Activated T-cell treated with anti-CD3 and anti-CD28 coated beads, Interleukin-2, amount 50 U/mL, for 4 hours (primary cell): Measurements from ENCODE around the gene SSH2. TPM values are rescaled to one million over a fixed set of nuclear protein-coding genes. Genes with fewer than 3 reads are reported as not detected.
A peak's percentile ranks its signal among the peaks of the same experiment; 100 is the strongest.

Experiments
- ATAC-seq, 2 donors: fragments of 200-7000 bp; cut with Tn5 transposase; one replicate each; pipeline ENCODE4 v1.10.0; 2021
- DNase-seq: peaks from one replicate; pipeline ENCODE4 v3.0.0-alpha.2; 2020
- H3K27me3 Mint-ChIP-seq: one replicate; pipeline ENCODE4 v1.8.0; 2021; ENCODE audit warnings: low read depth, mixed read lengths
- H3K36me3 Mint-ChIP-seq: one replicate; pipeline ENCODE4 v1.8.0; 2022; ENCODE audit warnings: mixed read lengths; ENCODE audit not compliant: insufficient read depth
- H3K4me1 Mint-ChIP-seq: one replicate; pipeline ENCODE4 v1.8.0; 2021; ENCODE audit warnings: low read depth, mixed read lengths
- H3K4me3 Mint-ChIP-seq: one replicate; pipeline ENCODE4 v1.8.0; 2021; ENCODE audit warnings: mild to moderate bottlenecking, moderate library complexity, mixed read lengths
- H3K9me3 Mint-ChIP-seq: one replicate; pipeline ENCODE4 v1.8.0; 2021; ENCODE audit warnings: mixed read lengths
- total RNA-seq, 3 donors: library from RNA; stranded (reverse); gene quantifications; one replicate each; pipeline ENCODE4 v1.2.1, GENCODE V29; 2021

SSH2 gene
- total RNA-seq, 3 donors from 2014 or later, result 25.0 to 27.0 (median 25.9) TPM

DNA sequence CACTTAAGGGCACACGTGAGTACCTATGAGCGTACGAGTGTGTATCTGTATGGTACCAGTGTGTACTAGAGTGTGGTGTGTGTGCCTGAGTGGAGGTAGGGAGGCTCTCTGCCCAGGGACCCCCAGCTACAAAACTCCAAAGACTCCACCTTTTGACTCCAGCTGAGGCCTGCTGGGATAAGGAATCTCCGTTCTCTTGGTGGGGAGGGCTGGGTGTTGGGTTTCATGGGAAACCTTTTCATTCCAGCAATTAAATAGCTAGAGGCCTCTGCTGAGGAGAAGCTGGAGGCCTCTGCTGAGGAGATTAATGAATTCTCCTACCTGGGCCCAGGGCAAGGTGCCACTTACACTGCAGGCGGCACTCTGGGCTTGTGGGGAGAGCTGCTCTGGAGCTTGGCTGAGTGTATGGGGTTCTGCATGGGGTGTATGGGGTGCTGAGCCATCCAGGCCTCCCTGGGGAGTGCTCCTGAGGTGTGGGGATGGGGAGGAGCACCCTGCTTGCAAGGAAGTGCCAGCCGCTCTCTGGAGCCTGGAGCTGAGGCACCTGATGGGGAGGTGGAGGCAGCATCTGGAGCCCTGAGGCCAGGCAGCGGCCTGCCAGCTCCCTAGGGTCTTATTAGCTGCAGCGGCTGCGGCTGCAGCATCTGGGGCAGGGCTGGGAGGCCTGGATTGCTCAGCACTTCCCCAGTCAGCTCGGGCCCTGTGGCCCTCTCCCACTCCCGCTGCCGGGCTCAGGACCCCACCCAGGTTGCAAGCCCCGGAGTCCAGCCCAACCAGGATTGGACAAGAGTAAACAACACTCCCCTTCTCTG is 332.5 kb downstream of the SSH2 start:
- Mint-ChIP-seq H3K36me3 (no peaks in the 10 kb centered on the region), H3K9me3 (no peaks in the 10 kb centered on the region), H3K4me1 (peaks cover 6% of the 10 kb centered on the region), H3K27me3 (no peaks in the 10 kb centered on the region), H3K4me3 (no peak overlapping the region)
- ATAC-seq (no peak), DNase-seq (no peak)

DNA sequence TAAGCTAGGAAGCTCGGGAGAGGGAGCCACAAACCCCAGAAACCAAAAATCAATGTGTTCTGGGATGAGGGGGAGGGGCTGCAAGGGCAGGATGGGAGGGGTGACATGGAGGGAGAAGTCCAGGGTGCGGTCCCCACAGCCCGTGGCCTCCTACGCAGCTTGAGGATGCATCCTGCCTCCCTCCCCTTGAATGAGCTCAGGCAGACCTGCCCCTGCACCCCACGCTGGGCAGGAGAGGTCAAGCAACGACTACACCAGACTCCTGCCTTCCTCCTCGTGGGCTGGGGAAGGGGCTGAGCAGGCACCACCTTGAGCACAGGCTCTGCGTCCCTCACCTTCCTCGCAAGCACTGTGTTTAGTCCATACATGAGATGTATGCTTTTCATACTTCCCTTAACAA is 333.2 kb downstream of the SSH2 start:
- Mint-ChIP-seq H3K27me3 (no peaks in the 10 kb centered on the region), H3K9me3 (no peaks in the 10 kb centered on the region), H3K36me3 (no peaks in the 10 kb centered on the region), H3K4me3 (no peak overlapping the region), H3K4me1 (peaks cover 13% of the 10 kb centered on the region)
- no peak for DNase-seq
- no peak for ATAC-seq

DNA sequence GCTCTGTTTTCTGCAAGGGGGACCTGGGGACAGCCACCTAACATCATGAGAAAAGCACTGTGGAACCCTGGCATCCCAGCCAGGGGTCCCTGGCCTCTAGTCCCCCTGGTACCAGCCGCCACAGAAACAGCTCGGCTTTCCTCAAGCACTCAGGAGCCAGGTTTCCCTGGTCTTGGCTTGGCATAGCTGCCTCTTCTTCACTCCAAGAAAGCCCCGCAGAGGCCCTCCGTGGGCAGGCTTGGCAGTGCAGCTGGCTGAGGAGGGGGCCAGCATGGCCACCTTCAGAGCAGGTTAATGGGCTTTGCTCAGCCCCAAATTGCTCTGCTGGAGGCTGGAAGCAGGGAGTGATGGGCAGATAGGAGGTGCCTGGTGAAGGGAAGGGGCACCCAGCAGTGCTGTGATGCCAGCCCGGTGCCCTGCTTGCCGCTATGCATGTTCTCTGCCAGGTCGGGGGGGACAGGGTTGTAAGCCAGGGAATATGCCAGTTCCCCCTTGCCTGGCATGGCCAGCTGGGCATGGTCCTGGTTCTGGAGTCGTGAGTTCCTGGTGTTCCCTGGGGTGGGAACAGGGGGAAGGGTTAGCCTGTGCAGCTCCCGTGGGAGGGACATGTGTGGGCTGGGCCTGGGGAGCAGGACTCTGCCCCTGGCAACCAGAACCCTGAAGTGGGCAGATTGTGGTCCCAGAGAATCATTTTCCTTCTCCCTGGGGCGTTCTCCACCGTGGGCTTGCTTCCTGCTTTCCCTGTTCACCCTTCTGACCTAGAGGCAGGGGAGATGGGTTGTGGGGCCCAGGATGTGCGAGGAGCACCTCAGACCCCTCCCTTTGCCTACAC is 333.9 kb downstream of the SSH2 start:
- peaks cover 19% of the 10 kb centered on the region for H3K4me1 Mint-ChIP-seq
- DNase-seq, result no peak

DNA sequence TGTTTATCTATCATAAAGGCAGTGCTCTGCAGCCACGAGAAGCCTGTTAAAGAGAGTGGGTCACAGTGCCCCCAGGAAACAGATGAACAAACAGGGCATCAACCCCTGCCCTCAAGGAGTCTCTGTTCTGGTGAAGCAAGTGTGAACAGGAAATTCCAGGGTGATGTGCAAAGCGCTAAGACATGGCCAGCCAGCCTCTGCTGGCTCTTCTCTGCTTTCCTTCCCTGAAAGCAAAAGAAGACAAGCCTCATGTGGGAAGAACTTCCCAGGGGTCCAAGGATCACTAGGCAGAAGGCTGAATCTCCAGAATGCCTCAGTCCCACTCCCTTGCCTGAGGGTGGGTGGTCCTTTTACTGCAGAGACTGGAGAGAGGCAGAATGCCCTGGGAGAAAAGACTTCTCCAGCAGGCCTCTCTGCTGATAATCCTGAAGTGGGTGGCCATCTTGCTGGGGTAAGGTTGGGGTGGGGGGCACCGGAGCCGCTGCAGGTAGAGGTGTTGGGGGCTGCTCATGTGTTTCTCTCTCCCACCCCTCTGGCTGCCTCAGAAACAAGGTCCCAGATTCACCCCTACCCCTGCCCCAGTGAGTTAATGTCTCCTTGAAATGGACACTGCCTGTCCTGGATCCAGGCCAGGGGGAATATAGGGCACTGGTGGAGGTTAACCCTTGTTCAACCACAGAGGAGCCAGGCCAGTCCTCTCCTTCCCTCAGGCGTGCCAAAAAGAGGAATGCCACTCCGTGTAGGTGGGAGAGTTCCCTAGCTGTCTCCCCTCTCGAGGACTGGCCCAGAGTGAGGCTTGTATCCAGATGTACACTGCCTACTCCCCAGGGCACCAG is 334.7 kb downstream of the SSH2 start:
- Mint-ChIP-seq H3K4me1 (peaks cover 27% of the 10 kb centered on the region), H3K9me3 (no peaks in the 10 kb centered on the region), H3K27me3 (no peaks in the 10 kb centered on the region), H3K36me3 (no peaks in the 10 kb centered on the region), H3K4me3 (peak overlapping the region; percentile 78)
- DNase-seq (no peak), ATAC-seq (no peak)

More for the DNA sequence above, 333.9 kb downstream of the SSH2 start:
- no peak overlapping the region for H3K4me3 Mint-ChIP-seq
- ATAC-seq, result no peak
- H3K36me3 Mint-ChIP-seq, result no peaks in the 10 kb centered on the region
- H3K9me3 Mint-ChIP-seq, result no peaks in the 10 kb centered on the region
- no peaks in the 10 kb centered on the region for H3K27me3 Mint-ChIP-seq

DNA sequence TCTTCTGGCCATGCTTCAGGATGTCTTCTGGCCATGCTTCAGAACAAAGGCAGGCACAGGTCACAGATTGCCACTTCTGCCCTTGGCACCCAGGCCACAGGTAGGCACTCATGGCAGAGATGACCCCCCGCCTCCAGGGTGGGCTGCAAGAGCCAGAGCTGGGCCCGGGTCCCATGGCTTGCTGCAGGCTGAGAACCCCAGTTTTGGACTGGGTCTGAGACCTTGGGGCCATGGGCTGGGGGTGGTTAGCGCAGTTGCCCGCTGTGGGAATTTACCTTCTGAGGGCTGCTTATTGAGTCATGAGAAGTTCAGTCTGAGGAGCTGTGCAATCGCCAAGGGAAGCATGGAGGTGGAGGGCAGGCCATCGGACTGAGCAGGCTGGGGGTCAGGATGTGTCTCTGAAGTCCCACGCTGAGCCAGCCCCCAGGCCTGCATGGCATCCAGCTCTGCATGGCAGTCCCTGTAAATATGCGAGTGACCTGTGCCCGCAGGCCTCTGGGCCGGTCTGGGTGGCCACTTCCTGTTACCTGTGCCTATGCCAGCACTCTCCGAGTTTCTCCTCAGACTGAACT is 335.4 kb downstream of the SSH2 start:
- no peaks in the 10 kb centered on the region for H3K9me3 Mint-ChIP-seq
- ATAC-seq (no peak), DNase-seq (no peak)
- peaks cover 33% of the 10 kb centered on the region for H3K4me1 Mint-ChIP-seq
- no peaks in the 10 kb centered on the region for H3K36me3 Mint-ChIP-seq
- H3K27me3 Mint-ChIP-seq, result no peaks in the 10 kb centered on the region
- peak overlapping the region; percentile 78 for H3K4me3 Mint-ChIP-seq

DNA sequence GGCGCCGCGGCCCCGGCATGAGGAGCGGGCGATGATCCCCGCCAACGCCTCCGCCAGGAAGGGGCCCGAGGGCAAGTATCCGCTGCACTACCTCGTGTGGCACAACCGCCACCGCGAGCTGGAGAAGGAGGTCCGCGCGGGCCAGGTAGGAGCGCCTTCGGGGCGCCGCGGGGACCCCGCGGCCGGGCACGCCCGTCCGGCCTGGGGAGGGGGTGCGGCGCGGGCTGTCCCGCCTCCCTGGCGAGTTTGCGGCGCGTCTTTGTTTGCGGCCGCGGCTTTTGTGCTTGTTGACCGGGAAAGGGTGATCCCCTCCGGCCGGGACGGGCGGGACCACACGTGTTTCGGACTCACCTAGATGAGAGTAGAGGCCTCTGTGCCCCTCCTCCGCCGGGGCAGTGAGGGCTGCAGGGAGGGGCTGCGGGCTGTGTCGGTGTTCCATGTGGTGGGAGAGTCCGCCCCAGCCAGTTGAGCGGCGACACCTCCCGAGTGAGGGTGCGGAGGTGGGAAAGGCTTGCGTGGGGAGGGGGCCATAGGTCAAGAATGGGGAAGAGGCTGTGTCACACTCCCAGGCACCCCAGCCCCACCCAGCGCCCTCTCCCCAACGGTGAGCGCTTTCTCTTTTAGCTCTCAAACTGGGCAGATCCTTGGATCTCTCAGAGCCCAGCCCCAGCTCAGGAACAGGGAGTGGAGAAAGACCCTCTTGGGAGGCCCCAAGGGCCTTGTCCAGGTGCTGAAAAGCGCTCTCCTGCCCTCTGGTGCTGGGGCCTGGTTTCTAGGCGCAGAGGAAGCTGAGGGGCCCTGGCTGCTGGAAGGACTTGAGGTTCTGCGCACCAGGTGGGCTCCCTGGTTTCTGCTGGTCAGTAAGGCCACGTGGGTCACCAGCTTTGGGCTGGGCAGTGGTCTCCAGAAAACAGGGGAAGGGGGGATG is 336.2 kb downstream of the SSH2 start:
- ATAC-seq, result no peak
- Mint-ChIP-seq H3K4me1 (peaks cover 33% of the 10 kb centered on the region), H3K27me3 (no peaks in the 10 kb centered on the region), H3K4me3 (peak overlapping the region; percentile 78), H3K36me3 (no peaks in the 10 kb centered on the region), H3K9me3 (no peaks in the 10 kb centered on the region)
- peak; percentile 9 for DNase-seq

DNA sequence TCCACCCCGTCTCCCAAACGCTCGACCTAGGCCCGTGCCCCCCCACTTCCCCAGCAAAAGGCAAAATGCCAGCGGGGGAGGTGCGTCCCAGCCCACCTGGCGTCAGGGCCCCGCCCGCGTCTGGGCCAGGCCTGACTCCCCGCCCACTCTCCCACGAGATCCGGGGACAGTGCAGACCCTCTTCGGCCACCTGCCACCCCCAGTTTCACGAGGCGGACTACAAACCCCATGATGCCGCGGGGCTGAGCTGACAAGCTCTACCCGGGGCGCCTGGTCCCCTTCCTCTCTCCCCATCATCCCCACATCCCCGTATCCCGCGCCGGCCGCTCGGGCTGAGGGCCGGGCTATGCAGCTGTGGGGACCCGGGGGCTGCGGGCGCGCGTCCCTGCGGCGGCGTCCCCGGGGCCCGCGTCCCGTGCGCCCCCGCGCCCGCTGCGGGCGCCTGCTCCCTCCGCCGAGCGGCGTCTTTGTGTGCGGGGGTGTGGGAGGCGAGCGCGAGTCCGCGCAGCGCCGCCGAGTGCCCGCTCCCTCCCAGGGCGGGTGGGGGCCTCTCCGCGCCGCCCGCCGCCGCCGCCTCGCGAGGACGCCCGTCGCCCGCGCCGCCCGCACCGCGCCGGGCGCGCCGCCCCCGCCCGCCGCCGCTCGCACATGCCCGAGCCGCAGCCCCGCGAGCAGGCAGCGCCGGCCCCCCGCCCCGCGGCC is 337.0 kb downstream of the SSH2 start, which contains the start of gene ANKRD13B:
Gene ANKRD13B, plus strand, starts transcription at position 283 of the 702 bp plus-strand sequence. CDS start 490 bp downstream, outside the sequence.
- H3K36me3 Mint-ChIP-seq, result no peaks in the 10 kb centered on the region
- H3K4me1 Mint-ChIP-seq, result peaks cover 35% of the 10 kb centered on the region
- H3K4me3 Mint-ChIP-seq, result peak within 1 kb of the TSS; percentile 78
- DNase-seq, result peak; percentile 39
- no peak for ATAC-seq
- H3K27me3 Mint-ChIP-seq, result no peaks in the 10 kb centered on the region
- H3K9me3 Mint-ChIP-seq, result no peaks in the 10 kb centered on the region

DNA sequence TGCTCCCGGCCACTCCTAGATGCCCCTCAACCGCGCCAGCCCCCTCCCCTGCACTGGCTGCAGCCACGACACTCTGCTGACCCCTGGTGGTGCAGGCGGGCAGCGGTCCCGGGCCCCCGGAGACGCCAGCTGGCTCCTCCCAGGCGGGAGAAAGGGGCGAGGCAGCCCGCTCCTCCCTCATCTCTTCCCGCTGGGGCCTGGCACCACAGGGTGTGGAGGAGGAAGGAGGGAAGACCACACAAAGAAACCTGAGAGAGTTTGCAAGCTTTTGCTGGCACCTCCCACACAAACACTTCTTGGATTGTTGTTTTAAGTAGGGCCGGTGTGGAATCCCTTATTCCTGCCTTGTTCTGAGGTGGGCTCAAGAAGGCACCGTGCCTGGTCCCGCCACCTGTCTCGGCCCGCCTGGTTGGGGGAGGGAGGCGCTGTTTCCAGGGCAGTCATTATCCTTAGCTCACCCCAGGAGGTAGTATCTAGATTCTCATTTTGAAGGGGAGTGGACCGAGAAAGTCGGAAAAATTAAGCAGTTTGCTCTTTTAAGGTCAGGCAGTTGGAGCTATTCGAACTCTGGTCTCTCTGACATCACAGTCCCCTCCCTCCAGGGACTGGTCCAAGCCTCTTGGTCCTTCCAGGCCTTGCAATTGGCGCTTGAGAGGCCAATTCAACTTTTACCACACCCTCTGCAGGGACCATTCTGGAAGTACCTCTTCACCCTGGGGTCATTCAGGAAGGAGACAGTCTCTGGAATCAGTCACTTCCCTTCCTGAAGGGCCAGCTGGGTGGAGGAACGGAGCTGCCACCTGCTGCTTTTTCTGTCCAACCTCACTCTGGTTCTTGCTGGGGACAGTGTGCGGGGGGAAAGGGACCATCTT is 338.1 kb downstream of the SSH2 start:
- Mint-ChIP-seq H3K36me3 (no peaks in the 10 kb centered on the region), H3K4me3 (peak overlapping the region; percentile 73), H3K4me1 (peaks cover 46% of the 10 kb centered on the region), H3K9me3 (no peaks in the 10 kb centered on the region), H3K27me3 (no peaks in the 10 kb centered on the region)
- DNase-seq, result peak; percentile 75
- peak; percentile 17 to 35 for ATAC-seq

DNA sequence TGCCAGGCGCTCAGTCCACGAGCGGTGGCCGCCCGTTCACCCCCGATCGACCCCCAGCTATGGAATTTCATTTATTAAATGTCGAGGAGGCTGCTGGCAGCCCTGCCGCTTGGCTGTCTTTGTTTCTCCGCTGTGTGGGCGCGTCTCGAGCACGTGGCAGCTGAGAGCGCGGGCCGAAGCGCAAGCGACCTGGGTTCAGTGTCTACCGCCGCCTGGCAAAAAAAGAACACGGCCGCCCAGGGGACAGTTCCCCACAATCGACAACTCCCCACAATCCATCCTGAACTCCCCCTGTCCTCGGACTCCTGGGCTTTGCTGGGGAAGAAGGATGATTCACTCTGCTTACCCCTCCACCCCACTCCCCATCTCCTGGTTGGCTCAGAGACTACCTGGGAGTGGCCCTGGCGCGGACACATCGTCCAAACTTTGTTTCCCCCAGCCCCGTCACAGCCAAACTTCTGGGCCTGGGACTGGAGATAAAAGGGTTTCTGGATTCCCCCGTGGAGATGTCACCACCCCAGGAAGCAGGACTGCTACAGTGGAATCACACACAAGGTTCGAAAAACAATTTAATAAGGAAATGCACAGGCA is 338.8 kb downstream of the SSH2 start:
- Mint-ChIP-seq H3K36me3 (no peaks in the 10 kb centered on the region), H3K27me3 (no peaks in the 10 kb centered on the region), H3K9me3 (no peaks in the 10 kb centered on the region), H3K4me3 (peak overlapping the region; percentile 73), H3K4me1 (peaks cover 52% of the 10 kb centered on the region)
- peak; percentile 46 for DNase-seq
- no peak for ATAC-seq

DNA sequence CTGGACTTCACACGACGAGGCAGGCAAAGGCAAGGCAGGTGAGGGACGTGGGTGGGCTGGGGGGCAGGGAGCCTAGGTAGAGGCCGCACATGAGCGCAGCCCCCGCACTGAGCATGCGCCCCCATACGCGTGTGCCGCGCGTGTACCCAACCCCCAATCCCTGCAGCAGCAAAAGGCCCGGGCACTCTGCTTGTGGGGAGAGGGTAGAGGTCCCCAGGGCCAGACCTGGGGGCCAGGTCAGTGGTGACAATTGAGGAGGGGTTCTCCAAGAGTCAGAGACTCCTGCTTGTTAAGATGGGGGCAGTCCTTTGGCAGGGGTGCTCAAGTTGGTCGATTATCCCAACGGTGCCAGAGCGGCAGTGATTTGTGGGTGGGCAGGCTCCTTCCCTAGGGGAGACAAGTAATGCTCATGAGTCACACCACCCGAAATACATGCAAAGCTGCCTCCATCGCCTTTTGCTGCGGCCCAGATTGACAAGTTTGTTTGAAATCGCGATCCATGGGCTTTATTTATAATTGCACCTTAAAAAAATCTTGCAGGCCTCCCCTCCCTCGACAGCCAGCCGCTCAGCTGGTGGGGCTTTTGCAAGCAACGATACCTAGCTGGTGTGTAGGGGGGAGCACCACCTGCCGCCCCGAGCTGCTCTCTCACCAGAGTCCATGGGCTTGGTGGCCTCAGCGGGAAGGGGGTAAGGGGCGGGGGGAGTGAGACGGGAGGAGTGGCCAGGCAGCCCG is 339.4 kb downstream of the SSH2 start:
- no peak for ATAC-seq
- Mint-ChIP-seq H3K9me3 (no peaks in the 10 kb centered on the region), H3K36me3 (no peaks in the 10 kb centered on the region), H3K4me3 (peak overlapping the region; percentile 82), H3K4me1 (peaks cover 55% of the 10 kb centered on the region), H3K27me3 (no peaks in the 10 kb centered on the region)
- peak; percentile 17 for DNase-seq
